Measurements from ENCODE around the gene ZMYND8.

DNA sequence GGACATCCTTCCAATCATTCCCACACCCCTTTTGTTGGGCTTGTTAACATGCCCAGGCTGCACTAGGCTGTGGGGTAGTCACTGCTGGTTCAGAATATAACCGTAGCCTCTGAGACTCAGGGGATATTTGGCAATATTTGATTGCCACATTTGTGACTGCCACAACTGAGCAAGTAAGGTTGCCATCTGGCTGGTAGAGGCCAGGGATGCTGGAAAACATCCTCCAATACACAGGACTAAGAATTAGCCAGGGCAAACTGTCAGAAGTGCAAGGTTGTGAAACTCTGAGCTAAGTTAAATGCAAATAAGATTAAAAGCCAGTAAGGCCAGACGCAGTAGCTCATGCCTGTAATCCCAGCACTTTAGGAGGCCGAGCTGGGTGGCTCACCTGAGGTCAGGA is 112.0 kb downstream of the ZMYND8 start:
- TF ChIP-seq, protein P1, sequence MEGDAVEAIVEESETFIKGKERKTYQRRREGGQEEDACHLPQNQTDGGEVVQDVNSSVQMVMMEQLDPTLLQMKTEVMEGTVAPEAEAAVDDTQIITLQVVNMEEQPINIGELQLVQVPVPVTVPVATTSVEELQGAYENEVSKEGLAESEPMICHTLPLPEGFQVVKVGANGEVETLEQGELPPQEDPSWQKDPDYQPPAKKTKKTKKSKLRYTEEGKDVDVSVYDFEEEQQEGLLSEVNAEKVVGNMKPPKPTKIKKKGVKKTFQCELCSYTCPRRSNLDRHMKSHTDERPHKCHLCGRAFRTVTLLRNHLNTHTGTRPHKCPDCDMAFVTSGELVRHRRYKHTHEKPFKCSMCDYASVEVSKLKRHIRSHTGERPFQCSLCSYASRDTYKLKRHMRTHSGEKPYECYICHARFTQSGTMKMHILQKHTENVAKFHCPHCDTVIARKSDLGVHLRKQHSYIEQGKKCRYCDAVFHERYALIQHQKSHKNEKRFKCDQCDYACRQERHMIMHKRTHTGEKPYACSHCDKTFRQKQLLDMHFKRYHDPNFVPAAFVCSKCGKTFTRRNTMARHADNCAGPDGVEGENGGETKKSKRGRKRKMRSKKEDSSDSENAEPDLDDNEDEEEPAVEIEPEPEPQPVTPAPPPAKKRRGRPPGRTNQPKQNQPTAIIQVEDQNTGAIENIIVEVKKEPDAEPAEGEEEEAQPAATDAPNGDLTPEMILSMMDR (IDR thresholded peaks at IDR 0.05): no peak
- no peak for TF ChIP-seq POLR2A (IDR thresholded peaks at IDR 0.05)

Measured in heart left ventricle (tissue), 13 donors.